Lung (tissue), 12 donors: ENCODE data around the gene C6. TPM values are rescaled to one million over a fixed set of nuclear protein-coding genes. Genes with fewer than 3 reads are reported as not detected.
A peak's percentile ranks its signal among the peaks of the same experiment; 100 is the strongest.

Source experiments
- ATAC-seq: fragments of 200-7000 bp; cut with Tn5 transposase; one replicate; pipeline ENCODE4 v1.9.1; 2020; ENCODE audit warnings: moderate number of reproducible peaks; ENCODE audit not compliant: insufficient read depth, low FRiP score
- DNase-seq, 3 donors: peaks; one replicate each; pipeline ENCODE4 v3.0.0-alpha.2; 2013 to 2017
- H3K27ac ChIP-seq, 2 donors: one replicate each; pipeline ENCODE4 v1.5.1; 2013; ENCODE audit warnings: mild to moderate bottlenecking in 2 of 2, moderate library complexity in 2 of 2, control low read depth in 1 of 2, inconsistent platforms in 1 of 2, low read depth in 1 of 2, low read length in 1 of 2
- H3K27me3 ChIP-seq, 3 donors: one replicate each; pipeline ENCODE4 v1.5.1; 2013; ENCODE audit warnings: low read length in 2 of 3; ENCODE audit not compliant: control insufficient read depth in 3 of 3, insufficient read depth in 3 of 3
- H3K36me3 ChIP-seq, 4 donors: one replicate each; pipeline ENCODE4 v1.5.1; 2013; ENCODE audit warnings: low read length in 4 of 4, mild to moderate bottlenecking in 1 of 4, moderate library complexity in 1 of 4; ENCODE audit not compliant: control insufficient read depth in 4 of 4, insufficient read depth in 4 of 4
- H3K4me1 ChIP-seq, 5 donors: one replicate each; pipeline ENCODE4 v1.5.1; 2013; ENCODE audit warnings: low read length in 5 of 5, mild to moderate bottlenecking in 2 of 5, moderate library complexity in 1 of 5; ENCODE audit not compliant: control insufficient read depth in 5 of 5, insufficient read depth in 5 of 5
- H3K4me3 ChIP-seq: one replicate; pipeline ENCODE4 v1.5.1; 2013; ENCODE audit warnings: mild to moderate bottlenecking, control low read depth, moderate library complexity
- H3K9ac ChIP-seq, 2 donors: one replicate each; pipeline ENCODE4 v1.5.1; 2013; ENCODE audit warnings: low read length in 2 of 2, control low read depth in 1 of 2; ENCODE audit not compliant: insufficient read depth in 1 of 2
- H3K9me3 ChIP-seq, 4 donors: one replicate each; pipeline ENCODE4 v1.5.1; 2013; ENCODE audit warnings: low read length in 3 of 4, mild to moderate bottlenecking in 1 of 4, moderate library complexity in 1 of 4; ENCODE audit not compliant: control insufficient read depth in 4 of 4, insufficient read depth in 3 of 4
- CTCF ChIP-seq: IDR thresholded peaks from 2 replicates; pipeline ENCODE4 v1.5.1; 2012; ENCODE audit warnings: mild to moderate bottlenecking; ENCODE audit errors: control extremely low read depth, extremely low read depth
- WGBS, 2 donors: extraction: QIAGEN DNeasy Blood & Tissue Kit; methylation state at CpG; one replicate each; pipeline ENCODE4 v1.1.7; 2013; 5-methylcytosine and 5-hydroxymethylcytosine counted together
- polyA plus RNA-seq, 2 donors: library from polyadenylated mRNA; stranded (reverse); fragments of 200-250 nt; gene quantifications; one replicate each; pipeline ENCODE4 v1.2.1, GENCODE V29; 2013
- total RNA-seq, 2 donors: library from RNA; depleted of rRNA in 1 of 2; stranded (reverse); fragments of >200 nt in 1 of 2; gene quantifications; one replicate each; pipeline ENCODE4 v1.2.1, GENCODE V29; 2014 to 2021
- donor health status: control.
- donor health status: control.
- donor health status: Bipolar disorder and iron deficiency.
- donor health status: healthy.
- donor health status: DM: yes; HTN: yes; CAD: no.

Gene C6
- total and polyA plus RNA-seq, 4 donors, result 1.7 to 33.0 (median 12.5) TPM

GRCh38 chr5:41097642-41098041, 115.7 kb downstream of the C6 start:
- no peaks in the 10 kb centered on the region for H3K27me3 ChIP-seq
- no peak for TF ChIP-seq CTCF
- no peak for ATAC-seq
- no peaks in the 10 kb centered on the region for H3K36me3 ChIP-seq
- no peak overlapping the region for H3K9ac ChIP-seq
- no peak overlapping the region for H3K4me3 ChIP-seq
- DNase-seq, result no peak
- no peak overlapping the region for H3K27ac ChIP-seq
- H3K4me1 ChIP-seq, result peaks cover 0 to 26% (median 0%) of the 10 kb centered on the region in 5 donors
- WGBS, 2 donors, result 76 to 78% methylated on average over 2 of the region's 2 CpGs
- H3K9me3 ChIP-seq, result no peaks in the 10 kb centered on the region

GRCh38 chr5:41095324-41096101, 117.8 kb downstream of the C6 start:
- Histone ChIP-seq H3K9me3 (peaks cover 0 to 3% (median 0%) of the 10 kb centered on the region in 4 donors), H3K27me3 (no peaks in the 10 kb centered on the region), H3K36me3 (no peaks in the 10 kb centered on the region), H3K9ac (no peak overlapping the region), H3K27ac (peak overlapping the region in 1 of 2 donors; percentile 60), H3K4me1 (peaks cover 0 to 26% (median 0%) of the 10 kb centered on the region in 5 donors), H3K4me3 (no peak overlapping the region)
- WGBS, 2 donors, result 78 to 84% methylated on average over 5 of the region's 5 CpGs
- no peak for TF ChIP-seq CTCF
- ATAC-seq, result no peak
- DNase-seq, result no peak

- ATAC-seq, result no peak
- DNase-seq, result no peak
- Histone ChIP-seq H3K4me1 (peaks cover 0 to 26% (median 0%) of the 10 kb centered on the region in 5 donors), H3K9me3 (peaks cover 0 to 3% (median 0%) of the 10 kb centered on the region in 4 donors), H3K27me3 (no peaks in the 10 kb centered on the region), H3K9ac (no peak overlapping the region), H3K27ac (peak overlapping the region in 1 of 2 donors; percentile 60), H3K4me3 (no peak overlapping the region), H3K36me3 (no peaks in the 10 kb centered on the region)
- WGBS, 2 donors, result 83 to 89% methylated on average over 2 of the region's 2 CpGs
- no peak for TF ChIP-seq CTCF
Measured at GRCh38 chr5:41094871-41095270, 118.5 kb downstream of the C6 start.
